ENCODE data around the gene EAF2. TPM values are rescaled to one million over a fixed set of nuclear protein-coding genes. Genes with fewer than 3 reads are reported as not detected.

Gene EAF2
- total and polyA plus RNA-seq, 2 donors (not counting 3 experiments of a cell fraction or from before 2014, with no cell fraction given), result 0.63 to 1.5 TPM

DNA sequence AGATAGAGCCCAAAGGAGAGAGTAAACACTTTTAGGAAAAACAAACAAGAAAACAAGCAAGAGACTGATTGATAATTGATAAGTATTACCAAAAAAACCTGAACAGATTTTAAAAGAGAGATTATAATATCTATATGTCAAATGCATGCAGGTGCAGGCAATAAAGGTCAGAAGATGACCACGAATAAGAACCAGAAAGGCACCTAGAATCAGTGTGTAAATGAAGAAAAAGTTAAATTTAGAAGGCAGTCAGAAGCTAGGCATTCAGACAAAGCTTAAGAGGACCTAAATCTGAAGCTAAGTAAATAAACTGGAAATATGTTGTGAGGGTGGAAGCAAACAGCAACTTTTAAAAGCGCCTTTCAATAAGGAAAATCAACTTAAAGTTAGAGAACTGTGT is 16.4 kb upstream of the EAF2 start:
- no peaks in the 10 kb centered on the region for H3K9me1 ChIP-seq (replicated peaks; ENCODE audit: control insufficient read depth, extremely low read depth, insufficient read depth, low read length)
- no peaks in the 10 kb centered on the region for H3K9me3 ChIP-seq (replicated peaks; ENCODE audit: control insufficient read depth, insufficient read depth, low read length)
- ChIA-PET POLR2A (no interaction called here), CTCF (interaction anchor here (0.9 to 1.8 kb wide), 3 partner anchors 10 to 12 kb away, joined by 3 to 7 read pairs (median 3); no protein-coding TSS in a partner anchor)
- H3K4me2 ChIP-seq (ENCODE audit: insufficient read depth, low read length), result no peak overlapping the region
- no TSS peak for BruUV-seq (replicated peaks)
- H2AFZ ChIP-seq (ENCODE audit: low read depth, low read length), result no peak overlapping the region
- dilution Hi-C loops (cut with MboI; ENCODE audit: extremely low pct_ligation_motif_present, low sequenced_read_pairs), result no loop called here
- no peak for FAIRE-seq
- no peaks in the 10 kb centered on the region for H3K4me1 ChIP-seq (ENCODE audit: control insufficient read depth, extremely low read depth, insufficient read depth, low read length)
- no peaks in the 10 kb centered on the region for H4K20me1 ChIP-seq (replicated peaks; ENCODE audit: control insufficient read depth, extremely low read depth, insufficient read depth, low read length)
- TF ChIP-seq POLR2A (IDR thresholded peaks at IDR 0.05; ENCODE audit: low read depth, low read length), result no peak
- TF ChIP-seq EZH2 (IDR thresholded peaks at IDR 0.05; ENCODE audit: borderline replicate concordance, low read depth, low read length, severe bottlenecking), result no peak
- no peak for TF ChIP-seq FOS (IDR thresholded peaks at IDR 0.05; ENCODE audit: borderline replicate concordance, insufficient read depth, low read length)
- H3K27ac ChIP-seq (ENCODE audit: insufficient read depth, low read depth, low read length), result no peak overlapping the region
- intact Hi-C loops (cut with micrococcal nuclease), result no loop called here
- no peak for DNase-seq (ENCODE audit: low read depth, low spot score)
- no peak overlapping the region for H3K4me3 ChIP-seq (replicated peaks in 1 of 3; ENCODE audit: insufficient read depth in 1 of 3, low read depth in 1 of 3, low read length in 3 of 3)
- no peak overlapping the region for H3K9ac ChIP-seq (replicated peaks; ENCODE audit: extremely low read depth, insufficient read depth, low read length)
- H3K36me3 ChIP-seq (ENCODE audit: control insufficient read depth in 2 of 2, extremely low read depth in 1 of 2, insufficient read depth in 2 of 2, low read length in 2 of 2), result peaks cover 0 to 4% of the 10 kb centered on the region in 2 experiments
- H3K27me3 ChIP-seq (ENCODE audit: control insufficient read depth in 2 of 2, insufficient read depth in 2 of 2, low read length in 2 of 2), result no peaks in the 10 kb centered on the region
- H3K79me2 ChIP-seq (ENCODE audit: control insufficient read depth, insufficient read depth, low read length), result peaks cover 5% of the 10 kb centered on the region

DNA sequence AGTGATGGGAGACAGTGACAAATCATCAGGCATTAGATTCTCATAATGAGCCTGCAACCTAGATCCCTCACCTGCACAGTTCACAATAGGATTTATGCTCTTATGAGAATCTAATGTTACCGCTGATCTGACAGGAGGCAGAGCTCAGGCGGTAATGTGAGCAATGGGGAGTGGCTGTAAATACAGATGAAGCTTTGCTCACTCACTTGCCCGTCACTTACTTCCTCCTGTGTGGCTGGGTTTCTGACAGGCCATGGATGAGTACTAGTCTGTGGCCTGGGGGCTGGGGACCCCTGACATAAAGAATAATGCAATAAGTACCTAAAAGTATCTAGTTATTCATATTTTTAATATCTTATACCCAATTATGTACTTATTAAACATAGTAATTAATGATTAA is 15.8 kb upstream of the EAF2 start:
- H3K27me3 ChIP-seq (ENCODE audit: control insufficient read depth in 2 of 2, insufficient read depth in 2 of 2, low read length in 2 of 2), result no peaks in the 10 kb centered on the region
- H4K20me1 ChIP-seq (replicated peaks; ENCODE audit: control insufficient read depth, extremely low read depth, insufficient read depth, low read length), result no peaks in the 10 kb centered on the region
- intact Hi-C loops (cut with micrococcal nuclease), result no loop called here
- H3K9me3 ChIP-seq (replicated peaks; ENCODE audit: control insufficient read depth, insufficient read depth, low read length), result no peaks in the 10 kb centered on the region
- DNase-seq (ENCODE audit: low read depth, low spot score) (no peak), FAIRE-seq (no peak)
- peaks cover 1 to 6% of the 10 kb centered on the region in 2 experiments for H3K36me3 ChIP-seq (ENCODE audit: control insufficient read depth in 2 of 2, extremely low read depth in 1 of 2, insufficient read depth in 2 of 2, low read length in 2 of 2)
- H2AFZ ChIP-seq (ENCODE audit: low read depth, low read length), result no peak overlapping the region
- ChIA-PET CTCF (interaction anchor here (1.1 to 1.8 kb wide), 2 partner anchors 9 to 11 kb away, joined by 3 to 7 read pairs; no protein-coding TSS in a partner anchor), POLR2A (no interaction called here)
- no peak overlapping the region for H3K9ac ChIP-seq (replicated peaks; ENCODE audit: extremely low read depth, insufficient read depth, low read length)
- peaks cover 5% of the 10 kb centered on the region for H3K79me2 ChIP-seq (ENCODE audit: control insufficient read depth, insufficient read depth, low read length)
- no TSS peak for BruUV-seq (replicated peaks)
- H3K4me2 ChIP-seq (ENCODE audit: insufficient read depth, low read length), result no peak overlapping the region
- no peak for TF ChIP-seq POLR2AphosphoS5 (IDR thresholded peaks at IDR 0.05; ENCODE audit: insufficient read depth, low read depth, low read length)
- no peak for TF ChIP-seq GATA2 (IDR thresholded peaks at IDR 0.05; ENCODE audit: insufficient read depth, insufficient read length, low read depth, low read length)
- TF ChIP-seq FOS (IDR thresholded peaks at IDR 0.05; ENCODE audit: borderline replicate concordance, insufficient read depth, low read length), result no peak
- no peak for TF ChIP-seq EZH2 (IDR thresholded peaks at IDR 0.05; ENCODE audit: borderline replicate concordance, low read depth, low read length, severe bottlenecking)
- TF ChIP-seq JUN (IDR thresholded peaks at IDR 0.05; ENCODE audit: borderline replicate concordance, insufficient read depth, insufficient read length, low read depth), result no peak
- no peak for TF ChIP-seq POLR2A (IDR thresholded peaks at IDR 0.05; ENCODE audit: low read depth, low read length)
- TF ChIP-seq, protein P1, sequence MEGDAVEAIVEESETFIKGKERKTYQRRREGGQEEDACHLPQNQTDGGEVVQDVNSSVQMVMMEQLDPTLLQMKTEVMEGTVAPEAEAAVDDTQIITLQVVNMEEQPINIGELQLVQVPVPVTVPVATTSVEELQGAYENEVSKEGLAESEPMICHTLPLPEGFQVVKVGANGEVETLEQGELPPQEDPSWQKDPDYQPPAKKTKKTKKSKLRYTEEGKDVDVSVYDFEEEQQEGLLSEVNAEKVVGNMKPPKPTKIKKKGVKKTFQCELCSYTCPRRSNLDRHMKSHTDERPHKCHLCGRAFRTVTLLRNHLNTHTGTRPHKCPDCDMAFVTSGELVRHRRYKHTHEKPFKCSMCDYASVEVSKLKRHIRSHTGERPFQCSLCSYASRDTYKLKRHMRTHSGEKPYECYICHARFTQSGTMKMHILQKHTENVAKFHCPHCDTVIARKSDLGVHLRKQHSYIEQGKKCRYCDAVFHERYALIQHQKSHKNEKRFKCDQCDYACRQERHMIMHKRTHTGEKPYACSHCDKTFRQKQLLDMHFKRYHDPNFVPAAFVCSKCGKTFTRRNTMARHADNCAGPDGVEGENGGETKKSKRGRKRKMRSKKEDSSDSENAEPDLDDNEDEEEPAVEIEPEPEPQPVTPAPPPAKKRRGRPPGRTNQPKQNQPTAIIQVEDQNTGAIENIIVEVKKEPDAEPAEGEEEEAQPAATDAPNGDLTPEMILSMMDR (IDR thresholded peaks at IDR 0.05; ENCODE audit: extremely low read depth in 1 of 2, insufficient read depth in 1 of 2, low read depth in 1 of 2, low read length in 2 of 2), result no peak
- TF ChIP-seq, protein P2, sequence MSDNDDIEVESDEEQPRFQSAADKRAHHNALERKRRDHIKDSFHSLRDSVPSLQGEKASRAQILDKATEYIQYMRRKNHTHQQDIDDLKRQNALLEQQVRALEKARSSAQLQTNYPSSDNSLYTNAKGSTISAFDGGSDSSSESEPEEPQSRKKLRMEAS (IDR thresholded peaks at IDR 0.05; ENCODE audit: insufficient read depth, insufficient read length), result no peak
- no peak for TF ChIP-seq MYC (IDR thresholded peaks at IDR 0.05; ENCODE audit: low read depth, low read length)
- no peak overlapping the region for H3K4me3 ChIP-seq (replicated peaks in 1 of 3; ENCODE audit: insufficient read depth in 1 of 3, low read depth in 1 of 3, low read length in 3 of 3)
- H3K4me1 ChIP-seq (ENCODE audit: control insufficient read depth, extremely low read depth, insufficient read depth, low read length), result no peaks in the 10 kb centered on the region
- H3K9me1 ChIP-seq (replicated peaks; ENCODE audit: control insufficient read depth, extremely low read depth, insufficient read depth, low read length), result no peaks in the 10 kb centered on the region
- no peak overlapping the region for H3K27ac ChIP-seq (ENCODE audit: insufficient read depth, low read depth, low read length)
- dilution Hi-C loops (cut with MboI; ENCODE audit: extremely low pct_ligation_motif_present, low sequenced_read_pairs), result no loop called here
